HepG2 (cell line): ENCODE data around the gene TTLL6. TPM values are rescaled to one million over a fixed set of nuclear protein-coding genes. Genes with fewer than 3 reads are reported as not detected.

Source experiments
- ATAC-seq: fragments of 200-7000 bp; cut with Tn5 transposase; 3 replicates; pipeline ENCODE4 v1.9.1; 2020; ENCODE audit warnings: mild to moderate bottlenecking, moderate library complexity
- BruUV-seq: library from RNA; stranded (reverse); fragments of 400-500 nt; replicated peaks from 2 replicates; lab custom pipeline; 2021; lab: Mats Ljungman, UMichigan
- CTCF ChIA-PET: fragments of 300-600 bp; formaldehyde crosslinking; extraction: SDS; loops from one replicate; lab custom pipeline; 2021; ENCODE audit warnings: low total read pairs, inconsistent platforms, low intra/inter-chr PET ratio; lab: Yijun Ruan, JAX
- POLR2A ChIA-PET: fragments of 350-600 bp; sonication (Branson Sonifier 250); formaldehyde crosslinking; loops from one replicate; lab custom pipeline; 2020; ENCODE audit warnings: antibody characterized with exemption, inconsistent platforms; lab: Yijun Ruan, JAX
- DNase-seq: peaks from one replicate; pipeline ENCODE4 v3.0.0-alpha.2; 2015; ENCODE audit warnings: low spot score
- FAIRE-seq: peaks from 3 replicates; lab custom pipeline; 2011; peaks lifted over from hg19 to GRCh38; lab: Jason Lieb, UNC
- H2AFZ ChIP-seq: one replicate; pipeline ENCODE4 v1.6.1; 2011; ENCODE audit warnings: low read length, inconsistent platforms
- H3K27ac ChIP-seq: fragments of 300-600 bp; 3 replicates; pipeline ENCODE4 v1.8.0; 2011; ENCODE audit warnings: mixed run types, mild to moderate bottlenecking, mixed read lengths, low read length, inconsistent platforms; ENCODE audit not compliant: insufficient read depth; ENCODE audit errors: extremely low read length
- H3K27me3 ChIP-seq, 2 experiments: fragments of 200-600 bp in 1 of 2; 2 replicates in 1 of 2; 3 replicates in 1 of 2; pipeline versions ENCODE4 v1.6.0 to v1.8.0; 2011; ENCODE audit warnings: low read length in 2 of 2, mild to moderate bottlenecking in 2 of 2, moderate library complexity in 2 of 2, inconsistent platforms in 1 of 2; ENCODE audit not compliant: insufficient read depth in 2 of 2, control insufficient read depth in 1 of 2
- H3K36me3 ChIP-seq, 2 experiments: fragments of 200-600 bp in 1 of 2; replicated peaks in 1 of 2; 2 replicates in 1 of 2; 3 replicates in 1 of 2; pipeline versions ENCODE4 v1.5.1 to v1.8.0; 2011; ENCODE audit warnings: low read length in 2 of 2, inconsistent platforms in 1 of 2; ENCODE audit not compliant: insufficient read depth in 2 of 2, control insufficient read depth in 1 of 2
- H3K4me1 ChIP-seq: 2 replicates; pipeline ENCODE4 v1.5.1; 2012; ENCODE audit warnings: low read length, inconsistent platforms; ENCODE audit not compliant: insufficient read depth
- H3K4me2 ChIP-seq: 2 replicates; pipeline ENCODE4 v1.6.0; 2011; ENCODE audit warnings: low read depth, low read length, inconsistent platforms
- H3K4me3 ChIP-seq, 3 experiments: fragments of 200-600 bp in 1 of 3; sonication (generic), shearing (Covaris generic) in 1 of 3; replicated peaks in 1 of 3; 2 replicates each; pipeline ENCODE4 v1.5.1; 2011 to 2016; ENCODE audit warnings: low read length in 3 of 3, inconsistent platforms in 2 of 3, low read depth in 2 of 3, mild to moderate bottlenecking in 2 of 3, control low read depth in 1 of 3, mixed read lengths in 1 of 3; ENCODE audit not compliant: insufficient read depth in 1 of 3
- H3K79me2 ChIP-seq: one replicate; pipeline ENCODE4 v1.6.1; 2011; ENCODE audit warnings: low read length, inconsistent platforms; ENCODE audit not compliant: insufficient read depth
- H3K9ac ChIP-seq: 2 replicates; pipeline ENCODE4 v1.6.0; 2011; ENCODE audit warnings: mild to moderate bottlenecking, low read depth, low read length, inconsistent platforms; ENCODE audit not compliant: insufficient read depth
- H3K9me3 ChIP-seq: 2 replicates; pipeline ENCODE4 v1.5.1; 2012; ENCODE audit warnings: mild to moderate bottlenecking, low read length
- H4K20me1 ChIP-seq: 2 replicates; pipeline ENCODE4 v1.6.0; 2011; ENCODE audit warnings: inconsistent platforms, mild to moderate bottlenecking, low read length, moderate library complexity; ENCODE audit not compliant: insufficient read depth
- ARID4A ChIP-seq: sonication (generic); formaldehyde crosslinking; IDR thresholded peaks from 2 replicates; pipeline ENCODE4 v1.5.0; 2020; ENCODE audit warnings: mild to moderate bottlenecking, missing genetic modification reagents, borderline replicate concordance
- BATF2 ChIP-seq: sonication (generic); formaldehyde crosslinking; IDR thresholded peaks from 2 replicates; pipeline ENCODE4 v1.8.0; 2022; ENCODE audit warnings: mild to moderate bottlenecking, missing genetic modification reagents, moderate library complexity
- CREB3 ChIP-seq: sonication (generic); formaldehyde crosslinking; IDR thresholded peaks from 2 replicates; pipeline ENCODE4 v1.5.0; 2020; ENCODE audit warnings: missing genetic modification reagents
- FLYWCH1 ChIP-seq: sonication (generic); formaldehyde crosslinking; IDR thresholded peaks from 2 replicates; pipeline ENCODE4 v1.8.1; 2023; ENCODE audit warnings: mild to moderate bottlenecking, missing genetic modification reagents
- NR2F2 ChIP-seq: IDR thresholded peaks from 2 replicates; pipeline ENCODE4 v1.6.1; 2012; ENCODE audit warnings: low read depth, inconsistent platforms, borderline replicate concordance
- PCBP2 ChIP-seq: fragments of 200-400 bp; formaldehyde crosslinking; optimal IDR thresholded peaks from 2 replicates; pipeline ENCODE3; 2018; ENCODE audit warnings: low read length, low read depth; ENCODE audit not compliant: poor library complexity, severe bottlenecking
- TARDBP ChIP-seq: sonication (generic); formaldehyde crosslinking; IDR thresholded peaks from 2 replicates; pipeline ENCODE4 v1.8.0; 2022; ENCODE audit warnings: mild to moderate bottlenecking, missing genetic modification reagents
- TEF ChIP-seq: sonication (generic); formaldehyde crosslinking; IDR thresholded peaks from 2 replicates; pipeline ENCODE4 v1.5.0; 2020; ENCODE audit warnings: missing genetic modification reagents
- WGBS: methylation state at CpG from one replicate; pipeline ENCODE4 v1.1.6; 2017; ENCODE audit warnings: low lambda C conversion rate; 5-methylcytosine and 5-hydroxymethylcytosine counted together
- in situ Hi-C: cut with HindIII; loops from 2 replicates; pipeline ENCODE4 v1.10.0; 2017; ENCODE audit warnings: low pct_unique_long_range_greater_than_20kb; ENCODE audit not compliant: extremely low pct_ligation_motif_present
- intact Hi-C: fragments of 100-400 bp; cut with micrococcal nuclease; formaldehyde crosslinking; loops from one replicate; pipeline ENCODE4 v1.10.0; 2022; ENCODE audit not compliant: unreplicated experiment
- polyA plus RNA-seq, 8 experiments: library from polyadenylated mRNA; depleted of rRNA in 3 of 8; stranded (reverse) in 7 of 8; unstranded in 1 of 8; fragments of >200 nt; fragmentation: Illumina TruSeq in 4 of 8; extraction: Trizol in 4 of 8; gene quantifications; 2 replicates each; pipeline versions ENCODE4 v1.2.1 to v1.2.3, GENCODE V29; 2011 to 2016; ENCODE audit warnings: low read depth in 4 of 8, missing spikeins in 1 of 8, mixed read lengths in 1 of 8; ENCODE audit not compliant: insufficient read depth in 1 of 8
- total RNA-seq, 5 experiments: library from RNA; depleted of rRNA; stranded (reverse); fragments of >200 nt; fragmentation: Illumina TruSeq; extraction: Trizol; gene quantifications; 2 replicates each; pipeline ENCODE4 v1.2.3, GENCODE V29; 2016; ENCODE audit warnings: low read depth in 1 of 5

The TTLL6 gene
- total and polyA plus RNA-seq, 2 of the 13 experiments (the other 11 are each of a cell fraction or from before 2014, with no cell fraction given): 0.04 to 0.08 TPM

GRCh38 chr17:48854774-48855476 lies 37.9 kb upstream of the TTLL6 start:
- no peak overlapping the region for H3K4me2 ChIP-seq
- ATAC-seq: no peak
- no TSS peak for BruUV-seq
- no peaks in the 10 kb centered on the region for H4K20me1 ChIP-seq
- no peak overlapping the region for H3K27ac ChIP-seq
- H3K79me2 ChIP-seq: no peaks in the 10 kb centered on the region
- POLR2A ChIA-PET: no interaction called here
- CTCF ChIA-PET: no interaction called here
- WGBS: 88% methylated on average over 7 of the region's 7 CpGs
- no peak for TF ChIP-seq FLYWCH1 (CRISPR knock-in tag)
- no peak for TF ChIP-seq CREB3 (CRISPR knock-in tag)
- no peak for TF ChIP-seq TEF (CRISPR knock-in tag)
- no peak for TF ChIP-seq NR2F2
- TF ChIP-seq PCBP2: no peak
- no peak for TF ChIP-seq TARDBP (CRISPR knock-in tag)
- no peak for TF ChIP-seq ARID4A (CRISPR knock-in tag)
- TF ChIP-seq BATF2 (CRISPR knock-in tag): no peak
- intact Hi-C loops (no loop called here), in situ Hi-C loops (no loop called here)
- H2AFZ ChIP-seq: no peak overlapping the region
- H3K4me1 ChIP-seq: peaks cover 6% of the 10 kb centered on the region; the same call in 1 of the 2 replicates
- H3K4me3 ChIP-seq: no peak overlapping the region
- no peaks in the 10 kb centered on the region for H3K9me3 ChIP-seq
- H3K36me3 ChIP-seq: peaks cover 30 to 57% of the 10 kb centered on the region in 2 experiments
- FAIRE-seq: no peak
- no peak for DNase-seq
- no peak overlapping the region for H3K9ac ChIP-seq
- H3K27me3 ChIP-seq: no peaks in the 10 kb centered on the region
